GM12874 (cell line): ENCODE measurements around the gene TM9SF4.
A peak's percentile ranks its signal among the peaks of the same experiment; 100 is the strongest.

Experiments
- TF ChIP-seq, protein P1 (sequence below): IDR thresholded peaks from 2 replicates; pipeline ENCODE4 v1.5.1; 2011; ENCODE audit warnings: low read depth, mild to moderate bottlenecking, control low read depth, low read length, moderate library complexity; ENCODE audit not compliant: insufficient read depth

Gene TM9SF4

DNA sequence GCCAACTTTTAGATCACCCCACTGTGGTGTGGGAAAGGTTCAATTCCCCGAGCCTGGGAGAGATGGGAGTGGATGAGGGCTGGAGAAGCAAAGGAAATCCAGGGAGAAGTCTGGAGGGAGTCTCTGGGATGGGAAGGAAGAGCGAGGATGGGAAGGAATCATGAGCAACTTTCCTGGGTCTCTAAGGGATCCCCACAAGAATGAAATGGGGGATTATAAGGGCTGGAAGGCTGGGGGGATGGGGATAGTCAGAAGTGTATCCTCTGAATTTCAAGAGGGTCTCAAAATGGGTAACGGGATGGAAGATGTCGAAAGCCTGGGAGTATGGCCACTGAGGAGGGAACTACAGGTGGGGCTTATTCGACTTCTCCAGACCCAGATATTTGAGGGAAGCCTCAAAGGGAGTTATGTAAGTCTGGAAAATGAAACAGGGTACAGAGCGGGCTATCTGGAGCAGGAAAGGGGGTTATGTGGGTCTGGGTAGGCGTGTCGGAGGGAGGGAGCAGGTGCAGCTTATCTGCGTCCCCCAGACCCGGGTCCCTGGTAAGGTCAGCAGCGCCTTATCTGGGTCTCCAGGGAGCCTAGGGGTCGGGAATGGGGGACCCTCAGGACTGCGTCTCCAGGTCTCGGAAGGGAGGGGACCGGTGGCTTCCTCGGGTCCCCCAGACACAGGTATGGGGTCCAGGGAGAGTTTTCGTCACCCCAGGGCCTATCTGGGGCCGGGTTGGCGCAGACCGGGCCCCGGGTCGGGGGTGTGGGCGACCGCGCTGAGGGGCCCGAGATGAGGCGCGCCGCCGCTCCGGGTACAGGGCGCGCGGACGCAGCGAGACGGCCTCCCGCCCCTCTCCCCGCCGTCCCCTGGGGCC is 97.5 kb downstream of the TM9SF4 start:
- TF ChIP-seq, protein P1, sequence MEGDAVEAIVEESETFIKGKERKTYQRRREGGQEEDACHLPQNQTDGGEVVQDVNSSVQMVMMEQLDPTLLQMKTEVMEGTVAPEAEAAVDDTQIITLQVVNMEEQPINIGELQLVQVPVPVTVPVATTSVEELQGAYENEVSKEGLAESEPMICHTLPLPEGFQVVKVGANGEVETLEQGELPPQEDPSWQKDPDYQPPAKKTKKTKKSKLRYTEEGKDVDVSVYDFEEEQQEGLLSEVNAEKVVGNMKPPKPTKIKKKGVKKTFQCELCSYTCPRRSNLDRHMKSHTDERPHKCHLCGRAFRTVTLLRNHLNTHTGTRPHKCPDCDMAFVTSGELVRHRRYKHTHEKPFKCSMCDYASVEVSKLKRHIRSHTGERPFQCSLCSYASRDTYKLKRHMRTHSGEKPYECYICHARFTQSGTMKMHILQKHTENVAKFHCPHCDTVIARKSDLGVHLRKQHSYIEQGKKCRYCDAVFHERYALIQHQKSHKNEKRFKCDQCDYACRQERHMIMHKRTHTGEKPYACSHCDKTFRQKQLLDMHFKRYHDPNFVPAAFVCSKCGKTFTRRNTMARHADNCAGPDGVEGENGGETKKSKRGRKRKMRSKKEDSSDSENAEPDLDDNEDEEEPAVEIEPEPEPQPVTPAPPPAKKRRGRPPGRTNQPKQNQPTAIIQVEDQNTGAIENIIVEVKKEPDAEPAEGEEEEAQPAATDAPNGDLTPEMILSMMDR: no peak

DNA sequence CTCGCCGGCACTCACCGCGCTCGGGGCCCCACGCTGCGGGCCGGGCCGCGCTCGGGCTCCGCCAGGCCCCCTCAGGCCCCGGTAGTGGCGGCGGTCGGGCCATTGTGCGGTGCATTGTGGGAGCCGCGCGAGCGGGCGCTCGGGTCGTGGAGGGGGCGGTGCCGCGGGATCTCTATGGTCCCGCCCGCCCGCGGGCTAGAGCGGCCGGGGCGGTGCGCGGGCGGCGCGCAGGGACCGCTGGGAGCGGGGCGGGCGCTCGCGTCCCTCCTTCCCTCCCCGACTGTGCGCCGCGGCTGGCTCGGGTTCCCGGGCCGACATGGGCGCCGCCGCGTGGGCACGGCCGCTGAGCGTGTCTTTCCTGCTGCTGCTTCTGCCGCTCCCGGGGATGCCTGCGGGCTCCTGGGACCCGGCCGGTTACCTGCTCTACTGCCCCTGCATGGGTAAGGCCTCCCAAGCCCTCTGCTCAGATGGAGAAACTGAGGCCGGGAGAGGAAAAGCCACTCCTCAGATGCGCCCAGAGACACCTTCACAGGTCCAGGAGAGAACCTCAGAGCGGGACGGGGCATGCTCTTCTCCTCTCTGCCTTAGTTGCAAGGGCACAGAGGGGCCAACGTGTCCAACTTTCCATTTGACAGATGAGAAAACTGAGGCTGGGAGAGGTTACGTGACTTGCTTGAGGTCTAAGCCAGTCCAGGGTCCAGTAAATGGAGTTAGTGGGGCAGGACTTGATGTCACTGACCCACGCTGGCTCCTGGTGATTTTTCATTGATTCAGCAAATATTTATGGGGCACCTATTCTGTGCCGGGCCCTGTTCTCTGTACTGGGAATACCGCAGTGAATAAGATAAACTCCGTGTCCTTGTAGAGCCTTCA is 98.3 kb downstream of the TM9SF4 start, which contains the start of the genes PLAGL2 and POFUT1:
TSS of gene PLAGL2 (minus strand) at position 118 of the 873 bp plus-strand sequence. CDS start 5,565 bp downstream, outside the sequence.
TSS of gene POFUT1 (plus strand) at position 255 of the 873 bp plus-strand sequence. CDS start at position 317, 62 bp downstream.
- TF ChIP-seq, protein P1: 0 out of 2 replicates have a peak, but pooled peaks have one; percentile 17

DNA sequence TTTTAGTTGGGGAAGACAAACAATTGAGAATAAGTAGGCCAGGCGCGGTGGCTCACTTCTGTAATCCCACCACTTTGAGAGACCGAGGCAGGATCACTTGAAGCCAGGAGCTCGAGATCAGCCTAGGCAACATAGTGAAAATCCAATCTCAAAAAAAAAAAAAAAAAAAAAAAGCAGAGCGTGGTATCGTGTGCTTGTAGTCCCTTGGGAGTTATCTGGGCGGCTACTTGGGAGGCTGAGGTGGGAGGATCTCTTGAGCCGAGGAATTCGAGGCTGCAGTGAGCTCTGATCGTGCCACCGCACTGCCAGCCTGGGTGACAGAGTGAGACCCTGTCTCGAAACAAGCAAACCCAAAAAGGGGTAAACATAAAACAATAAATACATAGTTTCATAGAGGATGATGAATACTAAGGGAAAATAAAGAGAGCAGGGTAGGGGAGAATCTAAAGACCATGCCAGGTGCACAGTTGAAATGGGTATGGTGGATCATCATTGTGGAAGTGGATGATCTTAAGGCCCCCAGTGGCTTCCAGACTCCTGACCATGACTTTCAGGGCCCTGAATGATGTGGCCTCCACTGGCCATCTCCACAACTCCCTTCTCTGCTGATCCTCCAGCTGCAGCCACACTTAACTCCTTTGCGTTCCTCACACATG is 99.1 kb downstream of the TM9SF4 start:
- TF ChIP-seq, protein P1: no peak

DNA sequence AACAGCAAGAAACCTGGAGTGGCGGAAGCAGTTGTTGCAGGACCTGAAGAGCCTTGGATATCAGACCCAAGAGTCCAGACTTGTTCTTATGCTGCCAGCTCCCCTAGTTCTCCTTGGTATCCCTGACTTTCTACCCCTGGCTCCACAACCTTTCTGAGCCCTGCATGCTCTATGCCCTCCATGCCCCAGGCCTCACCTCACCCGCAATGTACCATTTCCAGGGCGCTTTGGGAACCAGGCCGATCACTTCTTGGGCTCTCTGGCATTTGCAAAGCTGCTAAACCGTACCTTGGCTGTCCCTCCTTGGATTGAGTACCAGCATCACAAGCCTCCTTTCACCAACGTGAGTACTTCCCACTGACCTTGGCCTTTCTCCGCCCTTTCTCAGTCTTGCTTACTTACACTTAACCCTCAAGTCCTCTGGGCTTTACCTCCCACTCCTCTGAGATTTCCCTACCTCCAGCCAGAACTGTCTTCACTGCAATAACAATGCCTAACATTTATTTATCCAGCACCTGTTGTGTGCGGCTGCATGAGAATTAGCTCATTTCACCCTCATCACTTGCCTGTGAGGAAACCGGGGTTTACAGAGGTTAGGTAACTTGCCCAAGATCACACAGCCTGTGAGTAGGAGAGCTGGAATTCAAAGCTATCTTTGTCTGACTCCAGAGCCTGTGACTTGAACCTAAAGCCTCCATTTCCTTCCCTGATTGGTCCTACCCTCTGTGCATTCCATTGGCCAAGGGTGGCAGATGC is 100.5 kb downstream of the TM9SF4 start:
- TF ChIP-seq, protein P1: no peak

DNA sequence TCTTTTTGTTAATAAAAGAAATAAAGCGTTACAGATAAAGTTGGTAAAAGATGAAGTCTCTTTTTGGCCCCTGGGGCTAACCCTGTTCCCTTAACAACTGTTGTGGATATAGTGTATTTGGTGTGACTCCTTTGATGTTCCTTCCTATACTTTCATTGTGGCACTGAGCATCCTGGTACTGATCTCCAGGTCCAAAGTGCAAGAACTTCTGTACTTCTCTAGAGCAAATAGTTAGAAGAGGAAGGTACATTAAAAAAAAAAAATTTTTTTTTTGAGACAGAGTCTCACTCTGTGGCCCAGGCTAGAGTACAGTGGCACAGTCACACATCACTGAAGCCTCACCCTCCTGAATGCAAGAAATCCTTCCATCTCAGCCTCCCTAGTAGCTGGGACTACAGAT is 104.4 kb downstream of the TM9SF4 start:
- TF ChIP-seq, protein P1: no peak

DNA sequence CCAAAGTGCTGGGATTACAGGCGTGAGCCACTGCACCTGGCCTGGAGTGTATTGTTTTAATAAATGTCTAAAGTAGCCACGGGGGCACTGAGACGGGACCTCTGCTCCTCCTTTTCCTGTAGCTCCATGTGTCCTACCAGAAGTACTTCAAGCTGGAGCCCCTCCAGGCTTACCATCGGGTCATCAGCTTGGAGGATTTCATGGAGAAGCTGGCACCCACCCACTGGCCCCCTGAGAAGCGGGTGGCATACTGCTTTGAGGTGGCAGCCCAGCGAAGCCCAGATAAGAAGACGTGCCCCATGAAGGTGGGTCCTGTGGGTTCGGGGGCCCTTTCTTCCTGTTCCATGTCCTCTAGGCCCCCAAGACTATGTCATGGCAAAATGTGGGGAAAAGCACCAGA is 105.6 kb downstream of the TM9SF4 start:
- TF ChIP-seq, protein P1: no peak
